SIG-M5 (cell line): Measurements from ENCODE around the gene NOL4L.

ENCODE experiments used
- DNase-seq: peaks from one replicate; lab custom pipeline; 2025; lab: John Stamatoyannopoulos, UW

The NOL4L gene

GRCh38 chr20:32560989-32561830 is 23.9 kb downstream of the NOL4L start:
- DNase-seq = no peak

GRCh38 chr20:32560482-32560988 is 24.6 kb downstream of the NOL4L start:
- no peak for DNase-seq

- no peak for DNase-seq
Observed at GRCh38 chr20:32559753-32560380, 25.3 kb downstream of the NOL4L start.

- DNase-seq = no peak
Observed at GRCh38 chr20:32559205-32559752, 25.9 kb downstream of the NOL4L start.

GRCh38 chr20:32558526-32558925 is 26.6 kb downstream of the NOL4L start:
- DNase-seq = no peak

GRCh38 chr20:32557319-32557718 is 27.8 kb downstream of the NOL4L start:
- no peak for DNase-seq

- no peak for DNase-seq
Observed at GRCh38 chr20:32556312-32557184, 28.6 kb downstream of the NOL4L start.

GRCh38 chr20:32555584-32555983 is 29.5 kb downstream of the NOL4L start:
- DNase-seq = no peak

GRCh38 chr20:32554965-32555289 is 30.2 kb downstream of the NOL4L start:
- DNase-seq = no peak

- DNase-seq = no peak
Observed at GRCh38 chr20:32553618-32554017, 31.5 kb downstream of the NOL4L start.

- no peak for DNase-seq
Observed at GRCh38 chr20:32551693-32552092, 33.4 kb downstream of the NOL4L start.

- DNase-seq = no peak
Observed at GRCh38 chr20:32549842-32550241, 35.3 kb downstream of the NOL4L start.

GRCh38 chr20:32547753-32548034 is 37.4 kb downstream of the NOL4L start:
- no peak for DNase-seq

- no peak for DNase-seq
Observed at GRCh38 chr20:32546918-32547752, 38.0 kb downstream of the NOL4L start.

- no peak for DNase-seq
Observed at GRCh38 chr20:32544893-32545840, 40.0 kb downstream of the NOL4L start.

GRCh38 chr20:32544260-32544722 is 40.8 kb downstream of the NOL4L start:
- no peak for DNase-seq

GRCh38 chr20:32543570-32544259 is 41.4 kb downstream of the NOL4L start:
- no peak for DNase-seq

GRCh38 chr20:32542259-32542615 is 42.9 kb downstream of the NOL4L start:
- no peak for DNase-seq

- DNase-seq = no peak
Observed at GRCh38 chr20:32541323-32542258, 43.5 kb downstream of the NOL4L start.
